ENCODE measurements around the gene CERS3. TPM values are rescaled to one million over a fixed set of nuclear protein-coding genes. Genes with fewer than 3 reads are reported as not detected.

The CERS3 gene
- total and polyA plus RNA-seq, 10 of the 15 experiments (the other 5 are each of a cell fraction or from before 2014, with no cell fraction given): not detected

DNA sequence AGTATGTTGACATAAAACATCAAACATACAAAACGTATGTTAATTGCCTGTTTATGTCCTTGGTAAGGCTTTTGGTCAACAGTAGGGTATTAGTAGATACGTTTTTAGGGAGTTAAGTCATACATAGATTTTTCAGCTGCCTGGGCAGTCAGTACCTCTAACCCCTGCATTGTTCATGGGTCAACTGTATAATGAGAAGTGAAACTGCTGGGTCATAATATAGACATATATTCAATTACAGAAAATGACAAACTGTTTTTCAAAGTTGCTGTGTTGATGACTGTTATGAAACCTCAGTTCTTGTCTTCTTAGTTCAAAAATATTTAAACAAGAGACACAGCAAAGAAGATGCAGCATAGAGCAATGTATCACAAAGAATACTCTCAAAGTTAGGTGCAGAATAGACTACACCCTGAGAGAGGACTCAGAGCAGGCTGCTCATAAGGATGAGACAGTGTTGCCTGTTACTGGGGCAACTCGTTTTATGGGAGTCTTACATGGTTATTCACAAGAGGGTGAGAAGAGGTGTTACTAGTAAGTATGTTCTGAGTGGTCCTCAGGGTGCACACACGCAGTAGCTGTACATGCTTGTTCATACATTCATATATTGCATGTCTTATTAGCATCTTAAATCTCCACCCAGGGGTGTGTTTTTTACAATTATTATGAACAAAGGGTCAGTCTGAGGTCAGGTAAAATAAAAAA lies 133.9 kb downstream of the CERS3 start:
- ChIA-PET RAD21 (ENCODE audit: unreplicated experiment) (no interaction called here), POLR2A (no interaction called here), SMC1A (ENCODE audit: uncharacterized antibody, unreplicated experiment) (no interaction called here), CTCF (no interaction called here)
- H4K20me1 ChIP-seq (ENCODE audit: control insufficient read depth, insufficient read depth): no peaks in the 10 kb centered on the region
- WGBS (ENCODE audit: insufficient coverage, insufficient replicate concordance, low lambda C conversion rate, missing lambda C conversion rate): 0% methylated on average over 4 of the region's 4 CpGs
- in situ Hi-C loops (cut with MboI): no loop called here
- H3K27ac ChIP-seq (ENCODE audit: control insufficient read depth, insufficient read depth): no peak overlapping the region
- no peaks in the 10 kb centered on the region for H3K27me3 ChIP-seq (replicated peaks in 1 of 2; ENCODE audit: control insufficient read depth in 2 of 2, insufficient read depth in 2 of 2, low read length in 1 of 2)
- no peak overlapping the region for H2AFZ ChIP-seq (ENCODE audit: control insufficient read depth, low read depth, low read length)
- no peak for ATAC-seq
- H3K4me2 ChIP-seq (ENCODE audit: control insufficient read depth, insufficient read depth): no peak overlapping the region
- FAIRE-seq: no peak
- no TSS peak for BruUV-seq (replicated peaks)
- no peak for DNase-seq (ENCODE audit: low read depth, low spot score)
- H3K9me3 ChIP-seq (replicated peaks; ENCODE audit: control insufficient read depth, insufficient read depth, low read length): no peaks in the 10 kb centered on the region
- intact Hi-C loops (cut with micrococcal nuclease; ENCODE audit: unreplicated experiment): no loop called here
- no peaks in the 10 kb centered on the region for H3K36me3 ChIP-seq (ENCODE audit: control insufficient read depth in 2 of 2, insufficient read depth in 2 of 2, low read length in 1 of 2)
- H3K4me1 ChIP-seq (ENCODE audit: control insufficient read depth, insufficient read depth, low read length): no peaks in the 10 kb centered on the region
- H3K9ac ChIP-seq (ENCODE audit: control insufficient read depth, insufficient read depth, low read length): no peak overlapping the region
- no peak overlapping the region for H3K4me3 ChIP-seq
- TF ChIP-seq, protein P1, sequence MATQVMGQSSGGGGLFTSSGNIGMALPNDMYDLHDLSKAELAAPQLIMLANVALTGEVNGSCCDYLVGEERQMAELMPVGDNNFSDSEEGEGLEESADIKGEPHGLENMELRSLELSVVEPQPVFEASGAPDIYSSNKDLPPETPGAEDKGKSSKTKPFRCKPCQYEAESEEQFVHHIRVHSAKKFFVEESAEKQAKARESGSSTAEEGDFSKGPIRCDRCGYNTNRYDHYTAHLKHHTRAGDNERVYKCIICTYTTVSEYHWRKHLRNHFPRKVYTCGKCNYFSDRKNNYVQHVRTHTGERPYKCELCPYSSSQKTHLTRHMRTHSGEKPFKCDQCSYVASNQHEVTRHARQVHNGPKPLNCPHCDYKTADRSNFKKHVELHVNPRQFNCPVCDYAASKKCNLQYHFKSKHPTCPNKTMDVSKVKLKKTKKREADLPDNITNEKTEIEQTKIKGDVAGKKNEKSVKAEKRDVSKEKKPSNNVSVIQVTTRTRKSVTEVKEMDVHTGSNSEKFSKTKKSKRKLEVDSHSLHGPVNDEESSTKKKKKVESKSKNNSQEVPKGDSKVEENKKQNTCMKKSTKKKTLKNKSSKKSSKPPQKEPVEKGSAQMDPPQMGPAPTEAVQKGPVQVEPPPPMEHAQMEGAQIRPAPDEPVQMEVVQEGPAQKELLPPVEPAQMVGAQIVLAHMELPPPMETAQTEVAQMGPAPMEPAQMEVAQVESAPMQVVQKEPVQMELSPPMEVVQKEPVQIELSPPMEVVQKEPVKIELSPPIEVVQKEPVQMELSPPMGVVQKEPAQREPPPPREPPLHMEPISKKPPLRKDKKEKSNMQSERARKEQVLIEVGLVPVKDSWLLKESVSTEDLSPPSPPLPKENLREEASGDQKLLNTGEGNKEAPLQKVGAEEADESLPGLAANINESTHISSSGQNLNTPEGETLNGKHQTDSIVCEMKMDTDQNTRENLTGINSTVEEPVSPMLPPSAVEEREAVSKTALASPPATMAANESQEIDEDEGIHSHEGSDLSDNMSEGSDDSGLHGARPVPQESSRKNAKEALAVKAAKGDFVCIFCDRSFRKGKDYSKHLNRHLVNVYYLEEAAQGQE (IDR thresholded peaks at IDR 0.05; ENCODE audit: low read depth, low read length): no peak
- TF ChIP-seq, protein P2, sequence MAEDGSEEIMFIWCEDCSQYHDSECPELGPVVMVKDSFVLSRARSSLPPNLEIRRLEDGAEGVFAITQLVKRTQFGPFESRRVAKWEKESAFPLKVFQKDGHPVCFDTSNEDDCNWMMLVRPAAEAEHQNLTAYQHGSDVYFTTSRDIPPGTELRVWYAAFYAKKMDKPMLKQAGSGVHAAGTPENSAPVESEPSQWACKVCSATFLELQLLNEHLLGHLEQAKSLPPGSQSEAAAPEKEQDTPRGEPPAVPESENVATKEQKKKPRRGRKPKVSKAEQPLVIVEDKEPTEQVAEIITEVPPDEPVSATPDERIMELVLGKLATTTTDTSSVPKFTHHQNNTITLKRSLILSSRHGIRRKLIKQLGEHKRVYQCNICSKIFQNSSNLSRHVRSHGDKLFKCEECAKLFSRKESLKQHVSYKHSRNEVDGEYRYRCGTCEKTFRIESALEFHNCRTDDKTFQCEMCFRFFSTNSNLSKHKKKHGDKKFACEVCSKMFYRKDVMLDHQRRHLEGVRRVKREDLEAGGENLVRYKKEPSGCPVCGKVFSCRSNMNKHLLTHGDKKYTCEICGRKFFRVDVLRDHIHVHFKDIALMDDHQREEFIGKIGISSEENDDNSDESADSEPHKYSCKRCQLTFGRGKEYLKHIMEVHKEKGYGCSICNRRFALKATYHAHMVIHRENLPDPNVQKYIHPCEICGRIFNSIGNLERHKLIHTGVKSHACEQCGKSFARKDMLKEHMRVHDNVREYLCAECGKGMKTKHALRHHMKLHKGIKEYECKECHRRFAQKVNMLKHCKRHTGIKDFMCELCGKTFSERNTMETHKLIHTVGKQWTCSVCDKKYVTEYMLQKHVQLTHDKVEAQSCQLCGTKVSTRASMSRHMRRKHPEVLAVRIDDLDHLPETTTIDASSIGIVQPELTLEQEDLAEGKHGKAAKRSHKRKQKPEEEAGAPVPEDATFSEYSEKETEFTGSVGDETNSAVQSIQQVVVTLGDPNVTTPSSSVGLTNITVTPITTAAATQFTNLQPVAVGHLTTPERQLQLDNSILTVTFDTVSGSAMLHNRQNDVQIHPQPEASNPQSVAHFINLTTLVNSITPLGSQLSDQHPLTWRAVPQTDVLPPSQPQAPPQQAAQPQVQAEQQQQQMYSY (CRISPR knock-in tag; IDR thresholded peaks at IDR 0.05): no peak
- TF ChIP-seq MXI1 (IDR thresholded peaks at IDR 0.05; ENCODE audit: low read depth, low read length) (no peak), ZNF24 (IDR thresholded peaks at IDR 0.05) (no peak), LARP7 (IDR thresholded peaks at IDR 0.05) (no peak), PAX5 (IDR thresholded peaks at IDR 0.05; ENCODE audit: borderline replicate concordance, low read depth, low read length) (no peak), CREB1 (IDR thresholded peaks at IDR 0.05; ENCODE audit: low read depth) (no peak)
- H3K79me2 ChIP-seq (ENCODE audit: control insufficient read depth, insufficient read depth, low read length): no peaks in the 10 kb centered on the region
